GM21619 (cell line): ENCODE data around the gene TLR2.

Experiments used
- ATAC-seq: cut with Tn5 transposase; IDR thresholded peaks from one replicate; pipeline ENCODE4 v1.9.1; 2021; ENCODE audit not compliant: unreplicated experiment

The TLR2 gene

GRCh38 chr4:153684182-153684970, at the start of gene TLR2:
Gene TLR2, plus strand, starts transcription at chr4:153684280. Its CDS starts 18,628 bp downstream, at chr4:153702908.
- ATAC-seq = peak; percentile 95

- no peak for ATAC-seq
Observed at GRCh38 chr4:153634738-153635353, 49.2 kb upstream of the TLR2 start.

GRCh38 chr4:153635846-153636245, 48.2 kb upstream of the TLR2 start:
- ATAC-seq = no peak

GRCh38 chr4:153637201-153637600, 46.9 kb upstream of the TLR2 start:
- ATAC-seq = no peak

GRCh38 chr4:153638011-153638410, 46.1 kb upstream of the TLR2 start:
- no peak for ATAC-seq

GRCh38 chr4:153638999-153639398, 45.1 kb upstream of the TLR2 start:
- no peak for ATAC-seq

GRCh38 chr4:153639833-153640802, 44.0 kb upstream of the TLR2 start:
- no peak for ATAC-seq

GRCh38 chr4:153641532-153641931, 42.5 kb upstream of the TLR2 start:
- ATAC-seq = no peak

- peak; percentile 81 for ATAC-seq
Observed at GRCh38 chr4:153643406-153644383, 40.4 kb upstream of the TLR2 start.

GRCh38 chr4:153645183-153645582, 38.9 kb upstream of the TLR2 start:
- no peak for ATAC-seq

- ATAC-seq = no peak
Observed at GRCh38 chr4:153646261-153646660, 37.8 kb upstream of the TLR2 start.

GRCh38 chr4:153646978-153647377, 37.1 kb upstream of the TLR2 start:
- no peak for ATAC-seq

GRCh38 chr4:153647975-153648374, 36.1 kb upstream of the TLR2 start:
- no peak for ATAC-seq

- no peak for ATAC-seq
Observed at GRCh38 chr4:153649572-153649991, 34.5 kb upstream of the TLR2 start.

GRCh38 chr4:153651116-153651515, 33.0 kb upstream of the TLR2 start:
- no peak for ATAC-seq

- peak; percentile 53 for ATAC-seq
Observed at GRCh38 chr4:153651587-153651986, 32.5 kb upstream of the TLR2 start.

- ATAC-seq = no peak
Observed at GRCh38 chr4:153652051-153652784, 31.9 kb upstream of the TLR2 start.

- no peak for ATAC-seq
Observed at GRCh38 chr4:153655002-153655541, 29.0 kb upstream of the TLR2 start.

- no peak for ATAC-seq
Observed at GRCh38 chr4:153655928-153656327, 28.2 kb upstream of the TLR2 start.
